Naive thymus-derived CD8-positive, alpha-beta T cell (primary cell): ENCODE measurements around the gene RIMS4. TPM values are rescaled to one million over a fixed set of nuclear protein-coding genes. Genes with fewer than 3 reads are reported as not detected.

Experiments
- ATAC-seq, 2 donors: fragments of 150-1000 bp; cut with Tn5 transposase in 1 of 2; sonication (Bioruptor Pico), chemical (Tn5 transposase) in 1 of 2; 1 replicate in 1 of 2; 2 replicates in 1 of 2; pipeline ENCODE4 v1.10.0; 2021; ENCODE audit warnings: mild to moderate bottlenecking in 2 of 2, moderate library complexity in 2 of 2
- POLR2A ChIA-PET: fragments of 350-600 bp; sonication (Branson Sonifier 250); formaldehyde crosslinking; loops from one replicate; lab custom pipeline; 2021; ENCODE audit warnings: antibody characterized with exemption; lab: Charles Lee
- DNase-seq, 10 donors: peaks; one replicate each; pipeline versions ENCODE4 v3.0.0 to v3.0.0-alpha.2; 2020 to 2022
- H3K27ac Mint-ChIP-seq, 10 donors: one replicate each; pipeline ENCODE4 v1.8.0; 2020 to 2022; ENCODE audit warnings: mild to moderate bottlenecking in 10 of 10, mixed read lengths in 10 of 10, moderate library complexity in 4 of 10, inconsistent platforms in 1 of 10
- H3K27me3 Mint-ChIP-seq, 5 donors: one replicate each; pipeline ENCODE4 v1.8.0; 2021 to 2022; ENCODE audit warnings: mixed read lengths in 5 of 5
- H3K36me3 Mint-ChIP-seq, 3 donors: one replicate each; pipeline ENCODE4 v1.8.0; 2020 to 2022; ENCODE audit warnings: mixed read lengths in 3 of 3, mild to moderate bottlenecking in 2 of 3, inconsistent platforms in 1 of 3
- H3K4me1 Mint-ChIP-seq, 4 donors: one replicate each; pipeline ENCODE4 v1.8.0; 2021 to 2022; ENCODE audit warnings: mixed read lengths in 4 of 4
- H3K4me3 Mint-ChIP-seq, 10 donors: one replicate each; pipeline ENCODE4 v1.8.0; 2020 to 2022; ENCODE audit warnings: mild to moderate bottlenecking in 10 of 10, mixed read lengths in 10 of 10, moderate library complexity in 6 of 10, inconsistent platforms in 1 of 10
- H3K9me3 Mint-ChIP-seq, 9 donors: one replicate each; pipeline ENCODE4 v1.8.0; 2020 to 2022; ENCODE audit warnings: mixed read lengths in 9 of 9, mild to moderate bottlenecking in 3 of 9, inconsistent platforms in 1 of 9, moderate library complexity in 1 of 9
- polyA plus RNA-seq, 3 donors: library from polyadenylated mRNA; unstranded; fragments of 300-500 nt; fragmentation: Illumina TruSeq; gene quantifications; one replicate each; pipeline ENCODE4 v1.2.3, GENCODE V29; 2021
- total RNA-seq, 8 experiments: library from RNA in 2 of 8; stranded (reverse) in 2 of 8; gene quantifications; one replicate each; pipeline ENCODE4 v1.2.3 and lab custom pipeline; 2021 to 2026

Gene RIMS4
- total and polyA plus RNA-seq, 5 experiments from 2014 or later = not detected

GRCh38 chr20:44840826-44841225, 30.5 kb upstream of the RIMS4 start:
- peaks cover 20 to 41% (median 36%) of the 10 kb centered on the region in 5 donors for H3K27me3 Mint-ChIP-seq
- H3K36me3 Mint-ChIP-seq = peaks cover 0 to 6% (median 4%) of the 10 kb centered on the region in 3 donors
- DNase-seq (no peak), ATAC-seq (no peak)
- POLR2A ChIA-PET = no interaction called here
- H3K4me1 Mint-ChIP-seq = no peaks in the 10 kb centered on the region
- H3K9me3 Mint-ChIP-seq = peaks cover 0 to 9% (median 4%) of the 10 kb centered on the region in 9 donors
- no peak overlapping the region for H3K4me3 Mint-ChIP-seq
- H3K27ac Mint-ChIP-seq = peak overlapping the region in 1 of 10 donors; percentile 66

GRCh38 chr20:44839481-44839880, 29.1 kb upstream of the RIMS4 start:
- peaks cover 0 to 9% (median 4%) of the 10 kb centered on the region in 9 donors for H3K9me3 Mint-ChIP-seq
- no peaks in the 10 kb centered on the region for H3K4me1 Mint-ChIP-seq
- H3K4me3 Mint-ChIP-seq = no peak overlapping the region
- DNase-seq (no peak), ATAC-seq (no peak)
- no peak overlapping the region for H3K27ac Mint-ChIP-seq
- POLR2A ChIA-PET = interaction anchor here (0.6 kb wide), 1 partner anchor 32 kb away, joined by 3 read pairs; no protein-coding TSS in a partner anchor
- H3K27me3 Mint-ChIP-seq = peaks cover 18 to 42% (median 26%) of the 10 kb centered on the region in 5 donors
- H3K36me3 Mint-ChIP-seq = peaks cover 0 to 6% (median 4%) of the 10 kb centered on the region in 3 donors

DNA sequence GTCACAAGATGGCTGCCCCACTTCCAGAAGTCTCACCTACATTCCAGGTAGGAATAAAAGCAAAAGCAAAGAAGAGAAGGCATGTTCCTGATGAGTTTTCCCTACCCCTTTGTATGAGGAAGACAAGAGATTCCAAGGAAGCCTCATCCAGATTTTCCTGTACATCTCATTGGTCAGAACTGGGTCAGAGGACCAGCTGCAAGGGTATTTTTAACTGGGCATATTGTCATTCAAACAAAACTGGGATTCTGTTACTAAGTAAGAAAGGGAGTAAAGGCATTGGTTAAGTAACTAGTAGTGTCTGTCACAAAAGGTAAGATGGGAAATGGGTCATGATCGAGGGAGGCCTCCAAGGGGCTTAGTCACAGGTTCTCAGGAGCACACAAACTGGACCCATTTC, 28.2 kb upstream of the RIMS4 start:
- no peak overlapping the region for H3K27ac Mint-ChIP-seq
- H3K4me3 Mint-ChIP-seq = no peak overlapping the region
- H3K4me1 Mint-ChIP-seq = no peaks in the 10 kb centered on the region
- ATAC-seq (no peak), DNase-seq (no peak)
- H3K9me3 Mint-ChIP-seq = peaks cover 0 to 9% (median 4%) of the 10 kb centered on the region in 9 donors
- H3K27me3 Mint-ChIP-seq = peaks cover 13 to 42% (median 16%) of the 10 kb centered on the region in 5 donors
- POLR2A ChIA-PET = no interaction called here
- H3K36me3 Mint-ChIP-seq = peaks cover 0 to 6% (median 4%) of the 10 kb centered on the region in 3 donors

GRCh38 chr20:44837946-44838345, 27.6 kb upstream of the RIMS4 start:
- Mint-ChIP-seq H3K27me3 (peaks cover 10 to 38% (median 16%) of the 10 kb centered on the region in 5 donors), H3K4me1 (no peaks in the 10 kb centered on the region), H3K9me3 (peaks cover 0 to 9% (median 4%) of the 10 kb centered on the region in 9 donors), H3K36me3 (peaks cover 0 to 6% (median 4%) of the 10 kb centered on the region in 3 donors), H3K27ac (no peak overlapping the region), H3K4me3 (no peak overlapping the region)
- POLR2A ChIA-PET = no interaction called here
- no peak for DNase-seq
- no peak for ATAC-seq

DNA sequence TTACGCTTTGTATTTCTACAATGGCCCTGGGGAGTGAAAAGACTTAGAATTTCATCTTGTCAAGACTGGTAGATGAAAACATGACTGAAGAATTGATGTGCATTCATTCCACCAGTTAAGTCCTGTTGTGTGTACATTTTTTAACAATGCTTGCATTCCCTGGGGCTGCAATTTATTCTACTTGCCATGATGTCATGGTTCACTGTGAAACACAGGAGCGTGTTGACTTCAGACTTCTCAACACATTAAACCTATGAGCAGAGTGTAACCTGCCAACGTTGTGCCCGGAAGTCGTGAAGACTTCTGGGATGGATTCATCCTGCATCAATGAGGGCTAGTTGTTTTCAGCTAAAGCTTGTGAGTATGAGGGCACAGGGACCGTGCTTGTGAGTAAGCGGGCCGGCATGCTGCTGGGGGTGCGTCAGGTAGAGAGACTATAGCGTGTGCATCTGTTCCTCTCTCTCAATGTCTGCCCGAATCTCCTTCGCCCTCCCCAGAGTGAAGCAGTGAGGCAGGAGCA, 26.3 kb upstream of the RIMS4 start:
- H3K9me3 Mint-ChIP-seq = peaks cover 0 to 9% (median 4%) of the 10 kb centered on the region in 9 donors
- DNase-seq (no peak), ATAC-seq (no peak)
- H3K4me3 Mint-ChIP-seq = no peak overlapping the region
- no peak overlapping the region for H3K27ac Mint-ChIP-seq
- peaks cover 0 to 6% (median 4%) of the 10 kb centered on the region in 3 donors for H3K36me3 Mint-ChIP-seq
- H3K4me1 Mint-ChIP-seq = no peaks in the 10 kb centered on the region
- peaks cover 10 to 35% (median 11%) of the 10 kb centered on the region in 5 donors for H3K27me3 Mint-ChIP-seq
- POLR2A ChIA-PET = no interaction called here

GRCh38 chr20:44835661-44836221, 25.4 kb upstream of the RIMS4 start:
- POLR2A ChIA-PET = no interaction called here
- Mint-ChIP-seq H3K27me3 (peaks cover 10 to 38% (median 16%) of the 10 kb centered on the region in 5 donors), H3K4me1 (no peaks in the 10 kb centered on the region), H3K9me3 (peaks cover 0 to 12% (median 5%) of the 10 kb centered on the region in 9 donors), H3K36me3 (peaks cover 0 to 6% (median 5%) of the 10 kb centered on the region in 3 donors), H3K4me3 (no peak overlapping the region), H3K27ac (no peak overlapping the region)
- DNase-seq = no peak
- no peak for ATAC-seq

- no peak for ATAC-seq
- peaks cover 0 to 4% (median 0%) of the 10 kb centered on the region in 3 donors for H3K36me3 Mint-ChIP-seq
- DNase-seq = no peak
- H3K27ac Mint-ChIP-seq = peak overlapping the region in 1 of 10 donors; percentile 17
- H3K4me1 Mint-ChIP-seq = no peaks in the 10 kb centered on the region
- POLR2A ChIA-PET = no interaction called here
- H3K4me3 Mint-ChIP-seq = no peak overlapping the region
- peaks cover 10 to 39% (median 15%) of the 10 kb centered on the region in 5 donors for H3K27me3 Mint-ChIP-seq
- peaks cover 0 to 10% (median 4%) of the 10 kb centered on the region in 9 donors for H3K9me3 Mint-ChIP-seq
Observed at GRCh38 chr20:44835116-44835515, 24.8 kb upstream of the RIMS4 start.

DNA sequence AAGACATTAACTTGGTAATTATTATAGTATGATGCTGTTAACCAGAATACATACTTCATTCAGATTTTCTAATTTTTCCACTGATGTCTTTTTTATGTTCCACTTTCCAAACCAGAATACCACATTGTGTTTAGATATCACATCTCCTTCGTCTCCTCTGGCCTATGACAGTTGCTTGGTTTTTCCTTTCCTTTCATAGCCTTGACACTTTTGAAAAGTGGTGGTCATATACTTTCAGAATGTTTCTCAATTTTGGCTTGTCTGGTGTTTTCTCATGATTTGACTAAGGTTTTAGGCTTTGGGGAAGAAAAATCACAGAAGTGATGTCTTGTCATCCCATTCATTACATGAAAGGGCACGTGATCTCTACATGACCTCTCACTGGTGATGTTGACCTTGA, 24.3 kb upstream of the RIMS4 start:
- peaks cover 10 to 40% (median 16%) of the 10 kb centered on the region in 5 donors for H3K27me3 Mint-ChIP-seq
- H3K4me3 Mint-ChIP-seq = no peak overlapping the region
- H3K27ac Mint-ChIP-seq = no peak overlapping the region
- ATAC-seq (no peak), DNase-seq (no peak)
- H3K36me3 Mint-ChIP-seq = peaks cover 0 to 4% (median 0%) of the 10 kb centered on the region in 3 donors
- no peaks in the 10 kb centered on the region for H3K4me1 Mint-ChIP-seq
- POLR2A ChIA-PET = no interaction called here
- H3K9me3 Mint-ChIP-seq = peaks cover 0 to 10% (median 4%) of the 10 kb centered on the region in 9 donors

DNA sequence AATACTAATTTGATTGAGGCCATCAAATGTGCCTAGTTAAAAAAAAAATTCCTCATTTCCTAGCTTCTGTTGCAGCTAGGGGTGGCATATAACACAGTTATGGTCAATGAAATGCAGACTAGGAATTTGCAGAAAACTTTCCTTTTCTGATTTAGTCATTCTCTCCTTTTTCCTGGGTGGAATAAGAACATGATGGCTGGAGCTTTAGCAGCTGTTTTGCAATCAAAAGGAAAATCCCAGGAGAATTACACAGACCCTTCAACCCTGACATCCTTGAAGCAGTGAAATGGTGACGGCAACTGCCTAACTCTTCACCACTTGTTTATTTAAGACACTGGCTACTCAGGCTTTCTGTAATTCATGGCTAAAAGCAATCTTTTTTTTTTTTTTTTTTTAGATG, 23.1 kb upstream of the RIMS4 start:
- no peak overlapping the region for H3K4me3 Mint-ChIP-seq
- DNase-seq = no peak
- POLR2A ChIA-PET = interaction anchor here (0.7 kb wide), 1 partner anchor 25 kb away, joined by 8 read pairs; no protein-coding TSS in a partner anchor
- H3K36me3 Mint-ChIP-seq = peaks cover 0 to 4% (median 0%) of the 10 kb centered on the region in 3 donors
- H3K27me3 Mint-ChIP-seq = peaks cover 7 to 41% (median 27%) of the 10 kb centered on the region in 5 donors
- ATAC-seq = no peak
- H3K27ac Mint-ChIP-seq = no peak overlapping the region
- H3K9me3 Mint-ChIP-seq = peaks cover 0 to 10% (median 4%) of the 10 kb centered on the region in 9 donors
- no peaks in the 10 kb centered on the region for H3K4me1 Mint-ChIP-seq

GRCh38 chr20:44832724-44833123, 22.4 kb upstream of the RIMS4 start:
- DNase-seq = no peak
- ATAC-seq = no peak
- peaks cover 0 to 10% (median 4%) of the 10 kb centered on the region in 9 donors for H3K9me3 Mint-ChIP-seq
- no peaks in the 10 kb centered on the region for H3K4me1 Mint-ChIP-seq
- no peak overlapping the region for H3K27ac Mint-ChIP-seq
- peaks cover 0 to 4% (median 0%) of the 10 kb centered on the region in 3 donors for H3K36me3 Mint-ChIP-seq
- H3K4me3 Mint-ChIP-seq = no peak overlapping the region
- H3K27me3 Mint-ChIP-seq = peaks cover 8 to 39% (median 30%) of the 10 kb centered on the region in 5 donors
- POLR2A ChIA-PET = no interaction called here

DNA sequence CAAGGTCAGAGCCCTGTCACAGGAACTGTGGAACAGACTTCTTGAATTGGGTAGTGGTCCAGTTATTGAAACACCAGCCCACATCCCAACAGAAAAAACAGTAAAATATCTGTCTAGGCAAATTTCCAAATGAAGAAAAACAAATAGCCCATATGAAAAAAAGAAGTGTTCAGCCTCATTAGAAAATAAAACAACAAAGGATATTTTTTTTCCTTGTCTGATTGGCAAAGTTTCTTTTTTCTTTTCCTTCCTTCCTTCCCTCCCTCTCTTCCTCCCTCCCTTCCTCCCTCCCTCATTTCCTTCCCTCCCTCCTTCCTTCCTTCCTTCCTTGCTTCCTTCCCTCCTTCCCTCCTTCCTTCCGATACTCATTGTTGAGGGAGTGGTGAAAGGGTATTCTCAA, 20.6 kb upstream of the RIMS4 start:
- POLR2A ChIA-PET = interaction anchor here (0.6 kb wide), 1 partner anchor 8 kb away, joined by 4 read pairs; no protein-coding TSS in a partner anchor
- peaks cover 8 to 42% (median 32%) of the 10 kb centered on the region in 5 donors for H3K27me3 Mint-ChIP-seq
- H3K9me3 Mint-ChIP-seq = peaks cover 0 to 10% (median 4%) of the 10 kb centered on the region in 9 donors
- DNase-seq = no peak
- no peak overlapping the region for H3K27ac Mint-ChIP-seq
- peaks cover 0 to 4% (median 0%) of the 10 kb centered on the region in 3 donors for H3K36me3 Mint-ChIP-seq
- H3K4me3 Mint-ChIP-seq = no peak overlapping the region
- ATAC-seq = no peak
- H3K4me1 Mint-ChIP-seq = no peaks in the 10 kb centered on the region

DNA sequence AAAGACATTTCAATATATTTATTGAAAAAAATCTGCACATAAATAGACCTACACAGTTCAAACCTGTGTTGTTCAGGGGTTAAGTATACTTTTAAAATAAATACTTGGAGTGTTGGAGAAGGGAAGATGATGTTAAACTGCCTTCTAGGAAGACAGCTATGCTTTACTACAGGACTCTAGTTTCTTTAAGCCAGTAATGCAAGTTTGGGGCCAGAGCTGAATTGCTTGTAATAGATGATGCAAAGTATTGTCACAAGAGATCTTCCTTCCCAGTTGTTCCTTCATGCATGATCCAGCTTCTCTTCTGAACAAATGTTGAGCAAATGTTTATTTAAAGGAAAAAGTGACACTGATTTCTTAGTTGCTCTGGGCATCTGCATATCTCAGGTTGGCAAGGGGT, 20.2 kb upstream of the RIMS4 start:
- POLR2A ChIA-PET = no interaction called here
- DNase-seq (no peak), ATAC-seq (no peak)
- H3K27me3 Mint-ChIP-seq = peaks cover 8 to 42% (median 32%) of the 10 kb centered on the region in 5 donors
- peaks cover 0 to 10% (median 4%) of the 10 kb centered on the region in 9 donors for H3K9me3 Mint-ChIP-seq
- no peak overlapping the region for H3K4me3 Mint-ChIP-seq
- peaks cover 0 to 4% (median 0%) of the 10 kb centered on the region in 3 donors for H3K36me3 Mint-ChIP-seq
- no peak overlapping the region for H3K27ac Mint-ChIP-seq
- H3K4me1 Mint-ChIP-seq = no peaks in the 10 kb centered on the region

- POLR2A ChIA-PET = no interaction called here
Observed at GRCh38 chr20:44829688-44830087, 19.3 kb upstream of the RIMS4 start.

More at GRCh38 chr20:44829688-44830087, 19.3 kb upstream of the RIMS4 start:
- H3K27me3 Mint-ChIP-seq = peaks cover 8 to 38% (median 31%) of the 10 kb centered on the region in 5 donors
- H3K4me1 Mint-ChIP-seq = no peaks in the 10 kb centered on the region
- ATAC-seq (no peak), DNase-seq (no peak)
- peaks cover 0 to 4% (median 0%) of the 10 kb centered on the region in 3 donors for H3K36me3 Mint-ChIP-seq
- H3K4me3 Mint-ChIP-seq = no peak overlapping the region
- no peak overlapping the region for H3K27ac Mint-ChIP-seq
- peaks cover 0 to 10% (median 4%) of the 10 kb centered on the region in 9 donors for H3K9me3 Mint-ChIP-seq
